H1 (cell line): ENCODE results near the gene ZAR1L. TPM values are rescaled to one million over a fixed set of nuclear protein-coding genes. Genes with fewer than 3 reads are reported as not detected.

Source experiments
- ATF2 ChIP-seq: IDR thresholded peaks from 2 replicates; pipeline ENCODE4 v1.6.1; 2012; ENCODE audit warnings: low read length, inconsistent platforms
- EZH2 ChIP-seq: fragments of 200-600 bp; sonication (generic); IDR thresholded peaks from 2 replicates; pipeline ENCODE4 v1.7.1; 2012; ENCODE audit warnings: low read depth, mild to moderate bottlenecking, moderate library complexity, low read length, inconsistent platforms; ENCODE audit not compliant: severe bottlenecking
- GTF2F1 ChIP-seq: IDR thresholded peaks from 2 replicates; pipeline ENCODE4 v1.6.1; 2012; ENCODE audit warnings: low read depth, low read length, improper control_type of control experiment, borderline replicate concordance
- NANOG ChIP-seq: IDR thresholded peaks from 2 replicates; pipeline ENCODE4 v1.6.1; 2011; ENCODE audit warnings: low read length, low read depth, mild to moderate bottlenecking, inconsistent platforms; ENCODE audit not compliant: insufficient read depth, poor library complexity, severe bottlenecking
- SP1 ChIP-seq: IDR thresholded peaks from 2 replicates; pipeline ENCODE4 v1.6.1; 2011; ENCODE audit warnings: low read depth, low read length
- polyA plus RNA-seq, 7 experiments: library from polyadenylated mRNA; depleted of rRNA in 3 of 7; stranded (reverse) in 5 of 7; unstranded in 2 of 7; fragments of >200 nt in 5 of 7; fragments of 200-250 nt in 2 of 7; gene quantifications; 1 replicate in 5 of 7; 2 replicates in 1 of 7; 4 replicates in 1 of 7; pipeline versions ENCODE4 v1.2.1 to v1.2.3, GENCODE V29; 2011 to 2013; ENCODE audit warnings: missing spikeins in 2 of 7, mixed read lengths in 2 of 7
- total RNA-seq: library from RNA; stranded (reverse); fragmentation: NEBNext Ultra II Directional; extraction: Animal tissue kit (Norgen Biotek cat#: 25700); gene quantifications from 2 replicates; pipeline ENCODE4 v1.2.1, GENCODE V29; 2021

Gene ZAR1L
- total and polyA plus RNA-seq, 2 of the 8 experiments (the other 6 are each of a cell fraction or from before 2014, with no cell fraction given): 0.19 to 0.30 TPM

DNA sequence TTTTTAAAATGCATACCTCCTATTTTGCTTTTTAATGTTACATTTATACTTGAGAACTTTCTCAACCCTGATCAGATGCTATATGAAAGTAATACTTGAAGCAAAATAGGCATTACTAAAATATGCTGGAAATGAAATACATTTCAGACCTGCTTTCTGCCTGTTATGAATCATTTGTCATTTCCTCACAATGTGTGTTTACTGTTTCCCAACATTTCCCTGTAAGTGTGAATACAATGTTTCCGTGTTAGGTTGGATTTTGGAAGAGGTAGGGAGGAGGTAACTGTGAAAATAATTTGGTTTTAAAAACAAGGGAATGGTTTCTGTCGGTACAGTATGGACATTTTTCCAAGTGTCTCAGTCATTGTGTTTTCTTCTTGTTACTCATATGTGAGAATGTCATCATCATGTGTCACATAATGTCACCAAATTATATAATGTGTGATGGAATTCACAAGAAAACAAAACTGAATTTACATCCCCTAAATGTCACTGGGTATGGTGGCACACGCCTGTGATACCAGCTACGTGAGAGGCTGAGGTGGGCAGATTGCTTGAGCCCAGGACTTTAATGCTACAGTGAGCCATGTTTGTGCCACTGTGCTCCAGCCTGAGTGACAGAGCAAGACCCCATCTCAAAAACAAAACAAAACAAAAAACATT is 43.0 kb downstream of the ZAR1L start (continued):
- TF ChIP-seq SP1 (no peak), EZH2 (no peak), NANOG (no peak), ATF2 (no peak), GTF2F1 (no peak)
